HG03280 (cell line): ENCODE data around the gene PALS2.

Source experiments
- ATAC-seq: cut with Tn5 transposase; IDR thresholded peaks from one replicate; pipeline ENCODE4 v1.9.1; 2021; ENCODE audit warnings: mild to moderate bottlenecking, moderate library complexity; ENCODE audit not compliant: unreplicated experiment

PALS2 gene

GRCh38 chr7:24582166-24582565 lies 8.9 kb downstream of the PALS2 start:
- ATAC-seq, result no peak

DNA sequence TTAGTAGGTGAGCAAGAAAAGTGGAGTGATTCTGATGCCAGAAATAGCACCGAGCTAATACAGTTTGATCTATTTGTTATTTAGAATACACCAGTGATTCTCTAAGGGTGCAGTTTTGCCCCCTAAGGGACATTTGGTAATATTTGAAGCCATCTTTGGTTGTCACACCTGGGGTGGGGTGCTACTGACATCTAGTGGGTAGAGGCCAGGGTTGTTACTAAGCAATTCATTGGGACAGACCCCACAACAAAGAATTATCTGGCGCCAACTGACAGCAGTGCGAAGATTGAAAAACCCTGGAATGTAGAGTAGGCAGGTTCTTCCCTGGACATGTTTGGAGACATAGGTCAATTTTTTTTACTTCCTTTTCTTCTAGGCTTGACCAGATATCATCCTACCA lies 14.6 kb downstream of the PALS2 start:
- ATAC-seq, result peak; percentile 61

- no peak for ATAC-seq
Measured at GRCh38 chr7:24591152-24591551, 17.9 kb downstream of the PALS2 start.

DNA sequence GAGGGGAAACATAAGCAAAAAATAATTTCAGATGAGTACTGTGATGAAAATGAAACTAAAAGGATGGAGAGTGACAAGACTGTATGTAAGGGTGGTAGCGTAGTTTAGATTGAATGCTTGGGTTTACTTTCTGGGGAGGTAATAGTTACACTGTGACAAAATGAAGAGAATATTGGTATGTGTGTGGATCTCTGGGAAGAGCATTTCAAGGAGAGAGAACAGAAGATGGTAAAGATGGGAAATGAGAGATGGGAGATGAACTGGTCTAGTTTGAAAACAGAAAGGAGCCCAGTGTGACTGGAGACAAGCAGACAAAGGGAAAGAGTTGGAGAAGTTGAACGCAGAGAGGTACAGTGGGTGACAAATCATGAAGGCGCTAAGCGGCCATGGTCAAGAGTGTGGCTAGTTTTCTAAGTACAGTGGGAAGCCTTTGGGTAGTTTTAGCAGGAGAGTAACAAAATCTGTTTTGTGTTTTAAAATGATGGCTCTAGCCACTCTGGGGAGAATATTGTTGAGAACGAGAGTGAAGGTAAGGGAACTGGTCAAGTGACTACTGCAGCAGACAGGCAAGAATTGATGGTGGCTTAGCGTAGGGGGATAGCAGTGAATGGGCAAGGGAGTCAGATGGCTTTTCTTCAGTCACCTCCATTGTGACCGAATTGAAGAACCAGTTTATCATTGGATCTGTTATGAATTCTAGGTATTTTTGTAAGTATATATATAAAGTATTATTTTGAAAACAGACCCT lies 22.6 kb downstream of the PALS2 start:
- ATAC-seq, result peak; percentile 71

DNA sequence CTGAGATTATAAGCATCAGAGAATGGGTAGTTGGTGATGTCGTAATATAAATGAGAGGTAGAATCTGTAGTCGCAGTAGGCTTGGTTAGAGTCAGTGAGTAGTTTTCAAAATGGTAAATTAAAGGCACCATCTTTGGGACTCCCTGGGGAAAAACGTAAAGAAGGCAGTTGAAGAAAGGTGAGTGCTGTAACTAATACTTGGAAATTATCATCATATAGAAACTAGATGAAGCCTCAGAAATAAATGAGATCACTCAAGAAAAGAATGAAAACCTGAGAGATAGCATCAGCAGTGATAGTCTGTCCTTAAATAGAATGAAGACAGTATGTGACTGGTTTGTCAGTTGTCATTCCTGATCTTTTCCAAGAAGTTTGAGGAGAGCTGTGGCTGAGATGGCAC lies 23.8 kb downstream of the PALS2 start:
- no peak for ATAC-seq

GRCh38 chr7:24601600-24601999 lies 28.3 kb downstream of the PALS2 start:
- no peak for ATAC-seq

DNA sequence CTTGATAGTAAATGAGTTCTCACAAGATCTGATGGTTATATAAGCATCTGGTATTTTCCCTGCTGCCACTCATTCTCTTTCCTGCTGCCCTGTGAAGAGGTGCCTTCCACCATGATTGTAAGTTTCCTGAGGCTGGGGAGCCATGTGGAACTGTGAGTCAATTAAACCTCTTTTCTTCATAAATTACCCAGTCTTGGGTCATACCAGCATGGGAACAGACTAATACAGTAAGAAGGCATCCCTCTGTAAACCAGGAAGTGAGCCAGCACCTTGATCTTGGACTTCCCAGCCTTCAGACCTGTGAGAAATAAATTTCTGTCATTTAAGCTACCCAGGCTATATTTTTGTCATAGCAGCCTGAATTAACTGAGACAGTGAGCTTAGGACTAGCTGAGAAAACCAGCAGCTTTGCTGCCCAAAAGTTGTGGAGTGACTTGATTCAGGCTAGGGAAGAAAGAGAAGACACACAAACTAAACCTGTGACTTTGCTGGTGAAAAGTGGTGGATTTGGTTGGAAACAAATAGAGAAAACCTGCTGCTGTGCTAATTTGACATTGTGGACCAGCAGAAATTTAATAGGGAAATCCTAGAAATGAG lies 29.7 kb downstream of the PALS2 start:
- no peak for ATAC-seq

GRCh38 chr7:24604630-24605029 lies 31.4 kb downstream of the PALS2 start:
- no peak for ATAC-seq

DNA sequence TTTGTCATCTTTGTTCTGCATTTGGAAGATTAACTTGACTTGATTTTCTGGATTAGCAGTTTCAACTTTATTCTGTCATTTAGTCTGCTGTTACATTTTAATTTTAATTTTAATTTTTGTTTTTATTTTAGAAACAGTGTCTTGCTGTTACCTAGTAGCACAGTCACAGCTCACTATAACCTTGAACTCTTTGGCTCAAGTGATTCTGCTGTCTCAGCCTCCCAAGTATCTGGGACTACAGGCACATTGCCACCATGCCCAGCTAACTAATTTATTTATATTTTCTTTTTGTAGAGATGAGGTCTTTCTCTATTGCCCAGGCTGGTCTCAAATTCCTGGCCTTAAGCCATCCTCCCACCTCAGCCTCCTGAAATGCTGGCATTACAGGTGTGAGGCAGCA lies 35.3 kb downstream of the PALS2 start:
- ATAC-seq, result no peak

GRCh38 chr7:24609059-24609458 lies 35.8 kb downstream of the PALS2 start:
- ATAC-seq, result no peak

DNA sequence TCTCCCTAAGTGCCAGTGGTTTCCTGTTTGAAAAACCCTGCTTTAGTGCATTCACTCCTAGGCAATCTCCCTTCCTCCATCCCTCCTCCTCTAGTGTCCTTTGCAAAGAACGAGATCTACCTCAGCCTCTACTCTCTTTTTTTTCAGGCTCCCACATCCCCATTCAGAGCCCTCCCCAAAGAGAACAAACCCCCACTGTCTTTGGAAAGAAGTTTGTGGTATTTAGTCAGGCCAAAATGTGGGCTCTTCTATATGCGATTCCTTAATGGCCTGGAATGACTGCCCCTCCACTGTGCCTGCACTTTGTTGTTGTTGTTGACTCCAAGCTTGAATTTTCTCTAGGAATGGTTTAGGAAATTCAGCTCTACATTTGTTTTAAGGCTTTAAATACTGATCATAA lies 36.3 kb downstream of the PALS2 start:
- no peak for ATAC-seq

GRCh38 chr7:24611130-24611529 lies 37.9 kb downstream of the PALS2 start:
- ATAC-seq, result no peak

DNA sequence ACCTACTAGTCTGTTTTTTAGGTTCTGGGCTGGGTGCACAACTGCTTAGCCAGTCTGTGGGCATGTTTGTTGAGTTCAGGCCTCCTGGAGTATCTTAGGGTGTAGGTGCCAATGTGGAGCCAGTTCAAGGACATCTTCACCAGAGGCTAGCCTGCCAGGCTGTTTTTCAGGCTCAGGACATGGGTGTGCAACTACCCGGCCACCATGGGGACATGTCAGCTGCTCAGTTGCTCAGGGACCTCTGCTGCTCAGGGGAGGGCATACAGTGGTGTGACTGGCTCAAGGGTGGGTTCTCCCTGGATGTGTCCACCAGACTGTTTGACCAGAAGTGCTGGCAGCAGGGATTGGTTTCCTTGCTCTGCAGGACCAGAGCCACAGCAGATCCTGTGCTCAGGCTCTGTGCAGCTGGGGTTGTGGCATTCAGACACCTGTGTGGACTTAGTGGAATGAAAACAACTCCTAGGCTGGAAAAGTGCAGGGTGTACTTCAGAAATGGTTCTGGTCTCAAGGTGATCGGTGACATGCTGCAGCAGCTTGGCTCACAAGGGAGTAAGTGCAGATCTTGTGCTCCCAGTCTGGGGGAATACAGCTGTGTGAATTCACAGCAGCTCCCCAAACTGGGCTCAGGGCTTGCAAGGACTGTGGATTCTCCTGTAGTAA lies 44.8 kb downstream of the PALS2 start:
- ATAC-seq, result no peak

GRCh38 chr7:24619978-24620377 lies 46.7 kb downstream of the PALS2 start:
- ATAC-seq, result no peak

DNA sequence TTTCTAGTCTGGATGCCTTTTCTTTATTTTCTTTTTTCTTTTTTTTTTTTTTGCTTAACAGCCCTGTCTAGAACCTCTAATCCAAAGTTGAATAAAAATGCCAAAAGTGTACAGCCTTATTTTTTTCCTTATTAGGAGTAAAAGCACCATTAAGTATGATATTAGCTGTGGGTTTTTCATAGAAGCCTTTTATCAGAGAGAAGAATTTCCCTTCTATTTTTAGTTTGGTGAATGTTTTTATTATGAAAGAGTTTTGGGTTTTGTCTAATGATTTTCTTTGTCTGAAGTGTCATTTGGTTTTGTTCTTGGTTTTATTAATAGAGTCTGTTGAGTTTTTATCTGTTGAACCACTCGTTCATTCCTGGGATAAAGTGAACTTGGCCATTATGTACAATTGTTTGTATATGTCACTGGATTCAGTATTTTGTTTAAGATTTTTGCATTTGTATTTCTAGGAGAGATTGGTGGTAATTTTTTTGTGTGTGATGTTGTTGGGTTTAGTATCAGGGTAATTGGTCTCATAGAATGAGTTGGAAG lies 49.5 kb downstream of the PALS2 start:
- no peak for ATAC-seq
